GM12874 (cell line): ENCODE results near the gene OR2L8.

Source experiments
- TF ChIP-seq, protein P1 (sequence below): IDR thresholded peaks from 2 replicates; pipeline ENCODE4 v1.5.1; 2011; ENCODE audit warnings: low read depth, mild to moderate bottlenecking, control low read depth, low read length, moderate library complexity; ENCODE audit not compliant: insufficient read depth

OR2L8 gene

DNA sequence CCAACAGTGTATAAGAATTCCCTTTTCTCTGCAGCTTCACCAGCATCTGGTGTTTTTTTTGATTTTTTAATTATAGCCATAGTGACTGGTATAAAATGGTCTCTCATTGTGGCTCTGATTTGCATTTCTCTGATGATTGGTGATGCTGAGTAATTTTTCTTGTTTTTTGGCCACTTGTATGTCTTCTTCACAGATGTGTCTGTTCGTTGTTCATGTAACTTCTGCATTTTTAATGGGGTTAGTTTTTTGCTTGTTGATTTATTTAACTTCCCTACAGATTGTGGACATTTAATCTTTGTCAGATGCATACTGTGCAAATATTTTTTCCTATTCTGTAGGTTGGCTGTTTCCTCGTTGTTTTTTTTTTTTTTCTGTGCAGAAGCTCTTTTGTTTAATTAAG, 44.3 kb downstream of the OR2L8 start:
- TF ChIP-seq, protein P1, sequence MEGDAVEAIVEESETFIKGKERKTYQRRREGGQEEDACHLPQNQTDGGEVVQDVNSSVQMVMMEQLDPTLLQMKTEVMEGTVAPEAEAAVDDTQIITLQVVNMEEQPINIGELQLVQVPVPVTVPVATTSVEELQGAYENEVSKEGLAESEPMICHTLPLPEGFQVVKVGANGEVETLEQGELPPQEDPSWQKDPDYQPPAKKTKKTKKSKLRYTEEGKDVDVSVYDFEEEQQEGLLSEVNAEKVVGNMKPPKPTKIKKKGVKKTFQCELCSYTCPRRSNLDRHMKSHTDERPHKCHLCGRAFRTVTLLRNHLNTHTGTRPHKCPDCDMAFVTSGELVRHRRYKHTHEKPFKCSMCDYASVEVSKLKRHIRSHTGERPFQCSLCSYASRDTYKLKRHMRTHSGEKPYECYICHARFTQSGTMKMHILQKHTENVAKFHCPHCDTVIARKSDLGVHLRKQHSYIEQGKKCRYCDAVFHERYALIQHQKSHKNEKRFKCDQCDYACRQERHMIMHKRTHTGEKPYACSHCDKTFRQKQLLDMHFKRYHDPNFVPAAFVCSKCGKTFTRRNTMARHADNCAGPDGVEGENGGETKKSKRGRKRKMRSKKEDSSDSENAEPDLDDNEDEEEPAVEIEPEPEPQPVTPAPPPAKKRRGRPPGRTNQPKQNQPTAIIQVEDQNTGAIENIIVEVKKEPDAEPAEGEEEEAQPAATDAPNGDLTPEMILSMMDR, result no peak

DNA sequence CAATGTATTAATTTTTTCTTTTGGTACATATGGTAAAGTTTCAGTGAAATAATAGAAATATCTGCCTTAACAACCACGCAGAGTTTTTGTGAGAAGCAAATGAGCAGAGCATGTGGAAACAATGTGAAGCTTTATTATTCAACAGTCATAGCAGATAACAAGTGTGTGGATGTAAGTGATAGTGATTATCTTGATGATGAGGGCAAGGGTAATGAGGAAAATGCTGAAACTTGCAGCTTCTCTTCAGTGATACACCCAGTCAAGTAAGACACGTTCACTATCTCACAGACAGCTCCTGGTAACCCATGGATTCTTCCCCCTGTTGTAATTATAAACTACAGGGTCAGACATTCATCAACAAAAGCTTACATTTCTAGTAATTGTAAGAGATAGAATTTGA, 50.2 kb downstream of the OR2L8 start:
- TF ChIP-seq, protein P1, result no peak
